HG03457 (cell line): ENCODE data around the gene ABCF2.

ENCODE experiments used
- ATAC-seq: cut with Tn5 transposase; IDR thresholded peaks from one replicate; pipeline ENCODE4 v1.9.1; 2021; ENCODE audit warnings: moderate number of reproducible peaks; ENCODE audit not compliant: unreplicated experiment

The ABCF2 gene

GRCh38 chr7:151175047-151175792, 51.8 kb downstream of the ABCF2 start:
- ATAC-seq: no peak

- ATAC-seq: no peak
Observed at GRCh38 chr7:151174246-151175046, 52.6 kb downstream of the ABCF2 start.

GRCh38 chr7:151173386-151174245, 53.4 kb downstream of the ABCF2 start:
- ATAC-seq: no peak

GRCh38 chr7:151172273-151173141, 54.5 kb downstream of the ABCF2 start:
- ATAC-seq: no peak

GRCh38 chr7:151168787-151169162, 58.2 kb downstream of the ABCF2 start:
- no peak for ATAC-seq

GRCh38 chr7:151168003-151168786, 58.8 kb downstream of the ABCF2 start:
- ATAC-seq: no peak

GRCh38 chr7:151167197-151167961, 59.6 kb downstream of the ABCF2 start, which contains the start of gene GBX1:
Gene GBX1, minus strand, starts transcription at chr7:151167694. Its CDS starts 146 bp downstream, at chr7:151167548.
- ATAC-seq: no peak

GRCh38 chr7:151166629-151167196, 60.3 kb downstream of the ABCF2 start:
- no peak for ATAC-seq
